Epithelial cell of proximal tubule (primary cell): Measurements from ENCODE around the gene MRGPRE. TPM values are rescaled to one million over a fixed set of nuclear protein-coding genes. Genes with fewer than 3 reads are reported as not detected.

Experiments
- DNase-seq: peaks from one replicate; pipeline ENCODE4 v3.0.0-alpha.2; 2011; ENCODE audit warnings: low read depth
- H3K4me3 ChIP-seq: 2 replicates; pipeline ENCODE4 v1.5.1; 2011; ENCODE audit warnings: low read depth, mild to moderate bottlenecking, low read length
- total RNA-seq: library from RNA; depleted of rRNA; stranded (reverse); fragments of >200 nt; gene quantifications from 2 replicates; pipeline ENCODE4 v1.2.3, GENCODE V29; 2015
- TF ChIP-seq, protein P1 (sequence below): conservative IDR thresholded peaks from 2 replicates; pipeline ENCODE4 v1.5.1; 2012; ENCODE audit warnings: low read depth, mild to moderate bottlenecking, low read length

The MRGPRE gene
- total RNA-seq, 1 donor from 2014 or later = not detected

DNA sequence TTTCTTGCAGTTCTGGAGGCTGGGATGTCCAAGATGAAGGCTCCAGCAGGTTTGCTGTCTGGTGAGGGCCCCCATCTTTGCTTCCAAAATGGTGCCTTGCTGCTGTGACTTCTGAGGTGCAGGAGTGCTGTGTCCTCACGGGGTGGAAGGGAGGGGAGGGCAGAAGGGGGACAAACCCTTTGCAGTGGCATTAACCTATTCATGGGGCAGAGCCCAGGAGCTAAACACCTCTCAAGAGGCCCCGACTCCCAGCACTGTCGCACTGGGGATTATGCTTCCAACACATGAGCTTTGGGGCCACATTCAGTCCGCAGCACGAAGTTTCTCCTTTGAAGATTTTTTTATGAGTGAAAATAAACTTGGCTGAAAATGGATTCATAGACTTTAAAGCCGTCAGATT is 41.6 kb downstream of the MRGPRE start:
- no peak overlapping the region for H3K4me3 ChIP-seq
- DNase-seq = no peak
- TF ChIP-seq, protein P1, sequence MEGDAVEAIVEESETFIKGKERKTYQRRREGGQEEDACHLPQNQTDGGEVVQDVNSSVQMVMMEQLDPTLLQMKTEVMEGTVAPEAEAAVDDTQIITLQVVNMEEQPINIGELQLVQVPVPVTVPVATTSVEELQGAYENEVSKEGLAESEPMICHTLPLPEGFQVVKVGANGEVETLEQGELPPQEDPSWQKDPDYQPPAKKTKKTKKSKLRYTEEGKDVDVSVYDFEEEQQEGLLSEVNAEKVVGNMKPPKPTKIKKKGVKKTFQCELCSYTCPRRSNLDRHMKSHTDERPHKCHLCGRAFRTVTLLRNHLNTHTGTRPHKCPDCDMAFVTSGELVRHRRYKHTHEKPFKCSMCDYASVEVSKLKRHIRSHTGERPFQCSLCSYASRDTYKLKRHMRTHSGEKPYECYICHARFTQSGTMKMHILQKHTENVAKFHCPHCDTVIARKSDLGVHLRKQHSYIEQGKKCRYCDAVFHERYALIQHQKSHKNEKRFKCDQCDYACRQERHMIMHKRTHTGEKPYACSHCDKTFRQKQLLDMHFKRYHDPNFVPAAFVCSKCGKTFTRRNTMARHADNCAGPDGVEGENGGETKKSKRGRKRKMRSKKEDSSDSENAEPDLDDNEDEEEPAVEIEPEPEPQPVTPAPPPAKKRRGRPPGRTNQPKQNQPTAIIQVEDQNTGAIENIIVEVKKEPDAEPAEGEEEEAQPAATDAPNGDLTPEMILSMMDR = no peak

- no peak for DNase-seq
- no peak overlapping the region for H3K4me3 ChIP-seq
- TF ChIP-seq, protein P1 = no peak
These were observed 42.2 kb downstream of the MRGPRE start for GRCh38 chr11:3189886-3190583.

DNA sequence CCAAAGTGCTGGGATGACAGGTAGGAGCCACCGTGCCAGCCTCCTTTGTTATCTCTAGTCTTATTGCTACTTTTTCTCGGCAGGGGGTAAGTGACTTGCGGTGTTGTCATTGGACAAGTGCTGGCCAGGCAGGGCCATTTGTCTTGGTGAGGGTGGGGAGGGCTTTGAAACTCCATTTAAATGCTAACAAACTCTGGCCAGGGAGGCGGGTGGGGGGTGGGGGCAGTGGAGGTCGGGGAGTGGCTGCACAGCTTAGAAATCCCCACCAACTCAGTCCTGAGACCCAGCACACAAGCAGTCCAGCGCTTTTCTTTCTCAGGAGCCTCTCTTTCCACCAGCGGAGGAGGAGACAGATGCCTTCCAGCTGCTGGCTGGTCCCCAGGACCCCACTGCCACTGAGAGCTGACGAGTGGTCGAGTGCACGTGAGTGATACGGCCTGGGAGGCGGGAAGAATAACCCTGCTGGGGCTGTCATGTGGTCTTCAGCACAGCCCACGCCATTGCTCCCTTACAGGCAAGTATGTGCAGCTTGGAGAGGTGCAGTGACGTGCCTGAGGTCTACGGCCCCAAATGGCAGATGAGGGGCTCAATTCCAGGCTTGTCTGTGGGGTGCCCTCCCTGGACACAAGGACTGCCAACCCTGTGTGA is 42.9 kb downstream of the MRGPRE start:
- TF ChIP-seq, protein P1 = no peak
- no peak for DNase-seq
- no peak overlapping the region for H3K4me3 ChIP-seq

DNA sequence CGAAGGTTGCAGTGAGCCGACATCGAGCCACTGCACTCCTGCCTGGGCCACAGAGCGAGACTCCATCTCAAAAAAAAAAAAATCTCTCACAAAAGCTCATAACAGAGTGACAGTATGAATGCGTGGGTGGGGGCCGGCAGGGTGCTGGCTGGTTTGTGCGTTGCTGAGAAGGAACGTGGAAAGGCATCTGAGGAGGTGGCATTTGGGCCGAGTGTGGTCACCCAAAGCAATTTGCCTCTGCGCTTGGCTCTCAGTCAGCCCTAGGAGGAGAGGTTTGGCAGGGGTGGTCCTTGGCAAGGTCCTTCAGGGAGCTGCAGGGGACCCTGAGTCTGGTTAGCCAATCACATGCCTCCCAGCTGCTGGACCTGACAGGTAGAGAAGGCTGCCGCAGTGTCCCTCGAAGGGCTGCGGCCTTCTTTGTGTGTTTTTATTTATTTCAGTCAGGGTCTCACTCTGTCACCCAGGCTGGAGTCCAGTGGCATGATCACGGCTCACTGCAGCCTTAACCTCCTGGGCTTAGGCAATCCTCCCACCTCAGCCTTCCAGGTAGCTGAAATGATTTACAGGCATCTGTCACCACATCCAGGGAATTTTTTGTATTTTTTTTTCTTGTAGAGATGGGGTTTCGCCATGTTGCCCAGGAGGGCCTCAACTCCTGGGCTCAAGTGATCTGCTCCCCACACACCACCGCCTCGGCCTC is 43.6 kb downstream of the MRGPRE start:
- DNase-seq = no peak
- H3K4me3 ChIP-seq = no peak overlapping the region
- TF ChIP-seq, protein P1 = no peak

GRCh38 chr11:3186166-3186953 is 45.9 kb downstream of the MRGPRE start:
- TF ChIP-seq, protein P1 = no peak
- DNase-seq = no peak
- no peak overlapping the region for H3K4me3 ChIP-seq

DNA sequence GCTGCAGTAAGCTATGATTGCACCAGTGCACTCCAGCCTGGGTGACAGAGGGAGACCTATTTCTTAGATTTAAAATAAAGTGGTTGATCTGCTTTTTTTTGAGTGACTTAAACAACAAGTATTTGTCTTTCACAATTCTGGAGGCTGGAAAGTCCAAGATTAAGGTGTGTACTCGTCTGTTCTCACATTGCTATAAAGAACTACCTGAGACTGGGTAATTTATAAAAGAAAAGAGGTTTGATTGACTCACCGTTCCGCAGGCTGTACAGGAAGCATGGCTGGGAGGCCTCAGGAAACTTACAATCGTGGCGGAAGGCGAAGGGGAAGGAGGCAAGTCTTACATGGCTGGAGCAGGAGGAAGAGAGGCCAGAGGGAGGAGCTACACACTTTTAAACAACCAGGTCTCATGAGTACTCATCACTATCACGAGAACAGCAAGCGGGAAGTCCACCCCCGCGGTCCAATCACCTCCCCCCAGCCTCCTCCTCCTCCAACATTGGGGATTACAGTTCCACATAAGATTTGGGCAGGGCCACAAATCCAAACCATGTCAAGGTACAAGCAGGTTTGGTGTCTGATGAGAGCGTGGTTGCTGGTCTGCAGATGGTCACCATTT is 47.4 kb downstream of the MRGPRE start:
- no peak overlapping the region for H3K4me3 ChIP-seq
- TF ChIP-seq, protein P1 = no peak
- DNase-seq = no peak
